ENCODE measurements around the gene CCDC9B. TPM values are rescaled to one million over a fixed set of nuclear protein-coding genes. Genes with fewer than 3 reads are reported as not detected.

The CCDC9B gene
- total RNA-seq, 1 donor from 2014 or later: 9.8 TPM

DNA sequence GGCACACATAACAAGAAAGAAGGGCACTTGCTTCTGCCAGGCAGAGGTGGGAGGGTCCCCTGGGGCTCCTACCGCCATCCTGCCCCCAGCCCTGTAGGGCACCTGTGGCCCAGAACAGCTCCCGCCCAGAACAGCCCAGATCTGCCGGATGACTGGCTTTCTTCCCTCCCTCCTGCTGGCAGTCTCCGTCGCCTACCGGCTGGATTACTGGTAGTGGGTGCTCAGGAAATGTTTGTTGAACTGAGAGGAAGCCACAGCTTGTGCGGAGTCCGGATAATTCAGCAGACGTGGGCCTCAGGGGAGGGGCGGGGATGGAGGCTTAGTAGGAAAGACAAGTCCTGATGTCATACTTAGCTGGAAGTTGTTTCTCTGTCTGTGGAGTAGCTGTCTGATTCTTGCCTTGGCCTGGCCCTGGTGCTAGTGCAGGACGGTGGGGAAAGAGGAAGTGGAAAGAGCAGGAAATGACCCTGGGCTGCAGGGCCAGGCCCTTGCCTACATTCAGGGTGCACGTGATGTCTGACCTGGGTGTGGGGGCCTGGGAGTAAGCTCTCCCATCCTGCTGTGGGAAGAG is 6.7 kb downstream of the CCDC9B start:
- H3K4me1 Mint-ChIP-seq (ENCODE audit: low read depth, unreplicated experiment): peaks cover 49% of the 10 kb centered on the region

DNA sequence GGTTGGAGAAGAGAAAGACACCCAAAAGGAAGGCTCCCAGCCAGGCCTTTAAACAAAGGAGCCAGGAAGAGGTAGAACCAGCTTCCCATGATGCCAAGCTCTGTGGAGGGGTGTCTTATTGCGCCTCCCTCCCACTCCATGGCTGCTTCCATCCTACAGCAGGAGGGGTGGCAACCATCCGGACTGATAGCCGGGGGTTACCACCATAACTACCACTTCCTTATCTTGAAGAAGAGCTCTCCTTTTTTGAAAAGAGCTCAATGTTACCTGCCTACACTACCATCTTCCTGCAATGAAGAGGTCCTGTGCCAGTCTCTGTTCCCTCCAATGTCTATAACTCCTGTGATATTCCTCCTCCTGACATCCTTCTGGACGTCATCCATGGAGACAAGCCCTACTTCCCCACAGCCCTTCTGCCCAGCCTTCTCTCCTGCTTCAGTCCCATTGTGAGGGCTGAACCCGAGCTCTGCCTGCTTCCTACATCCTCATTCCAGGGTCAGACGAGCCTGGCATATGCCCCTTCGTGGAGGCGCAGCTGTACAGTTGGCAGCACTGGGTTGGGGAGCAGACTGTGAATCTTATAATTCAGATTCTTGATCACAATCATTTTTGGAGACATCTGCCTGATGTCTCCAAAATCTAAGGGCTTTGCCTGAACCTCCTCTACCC is 8.5 kb downstream of the CCDC9B start:
- Mint-ChIP-seq H3K9me3 (ENCODE audit: unreplicated experiment) (peaks cover 2% of the 10 kb centered on the region), H3K27ac (ENCODE audit: unreplicated experiment) (peak overlapping the region; percentile 48), H3K4me1 (ENCODE audit: low read depth, unreplicated experiment) (peaks cover 57% of the 10 kb centered on the region), H3K27me3 (ENCODE audit: low read depth, unreplicated experiment) (no peaks in the 10 kb centered on the region), H3K36me3 (ENCODE audit: low read depth, unreplicated experiment) (peaks cover 13% of the 10 kb centered on the region), H3K4me3 (ENCODE audit: unreplicated experiment) (no peak overlapping the region)
- peaks cover 10% of the 10 kb centered on the region for H4K20me1 ChIP-seq (ENCODE audit: insufficient read depth, low read length)
- H3K79me2 ChIP-seq (ENCODE audit: insufficient read depth, low read length): peaks cover 4% of the 10 kb centered on the region
- H3K36me3 ChIP-seq (ENCODE audit: insufficient read depth, low read length): peaks cover 3% of the 10 kb centered on the region
- H3K4me1 ChIP-seq (ENCODE audit: insufficient read depth, low read length): peaks cover 39% of the 10 kb centered on the region
- DNase-seq (ENCODE audit: low read depth): no peak
- H2AFZ ChIP-seq (ENCODE audit: low read depth, low read length): no peak overlapping the region
- FAIRE-seq: no peak
- TF ChIP-seq CTCF (IDR thresholded peaks at IDR 0.05; ENCODE audit: insufficient read depth, low read depth, low read length): no peak
- no peak for TF ChIP-seq EZH2 (IDR thresholded peaks at IDR 0.05; ENCODE audit: insufficient read depth, low read length)
- no peaks in the 10 kb centered on the region for H3K27me3 ChIP-seq (ENCODE audit: insufficient read depth, low read length)
- H3K27ac ChIP-seq (ENCODE audit: low read depth, low read length): no peak overlapping the region
- H3K9me3 ChIP-seq (ENCODE audit: insufficient read depth, low read depth, low read length): no peaks in the 10 kb centered on the region
- H3K4me2 ChIP-seq (ENCODE audit: low read length): no peak overlapping the region
- H3K4me3 ChIP-seq (ENCODE audit: insufficient read depth, low read depth, low read length): no peak overlapping the region
- no peak overlapping the region for H3K9ac ChIP-seq (ENCODE audit: low read length)

More for the DNA sequence above, 6.7 kb downstream of the CCDC9B start:
- peak overlapping the region; percentile 96 for H3K27ac Mint-ChIP-seq (ENCODE audit: unreplicated experiment)
- Histone ChIP-seq H3K36me3 (ENCODE audit: insufficient read depth, low read length) (peaks cover 3% of the 10 kb centered on the region), H3K27me3 (ENCODE audit: insufficient read depth, low read length) (no peaks in the 10 kb centered on the region), H4K20me1 (ENCODE audit: insufficient read depth, low read length) (peaks cover 10% of the 10 kb centered on the region), H3K4me3 (ENCODE audit: insufficient read depth, low read depth, low read length) (no peak overlapping the region), H3K27ac (ENCODE audit: low read depth, low read length) (peak overlapping the region; percentile 36), H3K4me2 (ENCODE audit: low read length) (peak overlapping the region; percentile 36), H3K79me2 (ENCODE audit: insufficient read depth, low read length) (peaks cover 20% of the 10 kb centered on the region), H3K9me3 (ENCODE audit: insufficient read depth, low read depth, low read length) (no peaks in the 10 kb centered on the region), H2AFZ (ENCODE audit: low read depth, low read length) (no peak overlapping the region), H3K4me1 (ENCODE audit: insufficient read depth, low read length) (peaks cover 38% of the 10 kb centered on the region), H3K9ac (ENCODE audit: low read length) (peak overlapping the region; percentile 60)
- peak overlapping the region; percentile 71 for H3K4me3 Mint-ChIP-seq (ENCODE audit: unreplicated experiment)
- H3K9me3 Mint-ChIP-seq (ENCODE audit: unreplicated experiment): peaks cover 2% of the 10 kb centered on the region
- H3K36me3 Mint-ChIP-seq (ENCODE audit: low read depth, unreplicated experiment): peaks cover 11% of the 10 kb centered on the region
- TF ChIP-seq EZH2 (IDR thresholded peaks at IDR 0.05; ENCODE audit: insufficient read depth, low read length): no peak
- no peak for TF ChIP-seq CTCF (IDR thresholded peaks at IDR 0.05; ENCODE audit: insufficient read depth, low read depth, low read length)
- FAIRE-seq (no peak), DNase-seq (ENCODE audit: low read depth) (peak; percentile 66)
- H3K27me3 Mint-ChIP-seq (ENCODE audit: low read depth, unreplicated experiment): no peaks in the 10 kb centered on the region

GRCh38 chr15:40331637-40332036 is 9.1 kb downstream of the CCDC9B start:
- H3K27ac Mint-ChIP-seq (ENCODE audit: unreplicated experiment): no peak overlapping the region
- DNase-seq (ENCODE audit: low read depth) (no peak), FAIRE-seq (no peak)
- H3K4me1 Mint-ChIP-seq (ENCODE audit: low read depth, unreplicated experiment): peaks cover 61% of the 10 kb centered on the region
- no peak overlapping the region for H3K27ac ChIP-seq (ENCODE audit: low read depth, low read length)
- no peak for TF ChIP-seq CTCF (IDR thresholded peaks at IDR 0.05; ENCODE audit: insufficient read depth, low read depth, low read length)
- no peak for TF ChIP-seq EZH2 (IDR thresholded peaks at IDR 0.05; ENCODE audit: insufficient read depth, low read length)
- H3K4me3 Mint-ChIP-seq (ENCODE audit: unreplicated experiment): no peak overlapping the region
- no peaks in the 10 kb centered on the region for H3K9me3 ChIP-seq (ENCODE audit: insufficient read depth, low read depth, low read length)
- H3K4me3 ChIP-seq (ENCODE audit: insufficient read depth, low read depth, low read length): no peak overlapping the region
- no peaks in the 10 kb centered on the region for H3K27me3 Mint-ChIP-seq (ENCODE audit: low read depth, unreplicated experiment)
- H3K4me2 ChIP-seq (ENCODE audit: low read length): no peak overlapping the region
- H3K9me3 Mint-ChIP-seq (ENCODE audit: unreplicated experiment): peaks cover 2% of the 10 kb centered on the region
- H3K79me2 ChIP-seq (ENCODE audit: insufficient read depth, low read length): peaks cover 4% of the 10 kb centered on the region
- no peak overlapping the region for H2AFZ ChIP-seq (ENCODE audit: low read depth, low read length)
- H3K27me3 ChIP-seq (ENCODE audit: insufficient read depth, low read length): no peaks in the 10 kb centered on the region
- peaks cover 14% of the 10 kb centered on the region for H4K20me1 ChIP-seq (ENCODE audit: insufficient read depth, low read length)
- H3K36me3 ChIP-seq (ENCODE audit: insufficient read depth, low read length): peaks cover 7% of the 10 kb centered on the region
- H3K9ac ChIP-seq (ENCODE audit: low read length): no peak overlapping the region
- H3K4me1 ChIP-seq (ENCODE audit: insufficient read depth, low read length): peaks cover 37% of the 10 kb centered on the region
- peaks cover 13% of the 10 kb centered on the region for H3K36me3 Mint-ChIP-seq (ENCODE audit: low read depth, unreplicated experiment)

Data from astrocyte (in vitro differentiated cells and primary cell).